Testis (tissue), 3 donors: ENCODE data around the gene RFX7. TPM values are rescaled to one million over a fixed set of nuclear protein-coding genes. Genes with fewer than 3 reads are reported as not detected.

ENCODE experiments used
- DNase-seq: peaks from one replicate; pipeline ENCODE4 v3.0.0-alpha.2; 2019
- H3K27ac ChIP-seq, 2 donors: fragments of 200-600 bp; sonication (generic); one replicate each; pipeline ENCODE4 v1.5.1; 2019
- H3K27me3 ChIP-seq: fragments of 200-600 bp; sonication (generic); one replicate; pipeline ENCODE4 v1.5.1; 2019
- H3K36me3 ChIP-seq: fragments of 200-600 bp; sonication (generic); one replicate; pipeline ENCODE4 v1.5.1; 2017; ENCODE audit warnings: low read depth; ENCODE audit errors: missing control alignments
- H3K4me1 ChIP-seq: fragments of 200-600 bp; sonication (generic); one replicate; pipeline ENCODE4 v1.5.1; 2019
- H3K4me3 ChIP-seq, 2 donors: fragments of 200-600 bp; sonication (generic); one replicate each; pipeline ENCODE4 v1.5.1; 2017 to 2019
- H3K9me3 ChIP-seq: fragments of 200-600 bp; sonication (generic); one replicate; pipeline ENCODE4 v1.5.1; 2017
- POLR2A ChIP-seq: fragments of 450-650 bp; IDR thresholded peaks from one replicate; pipeline ENCODE4 v1.6.1; 2017; ENCODE audit warnings: antibody characterized with exemption, mild to moderate bottlenecking, moderate library complexity
- WGBS, 2 donors: methylation state at CpG; one replicate each; pipeline ENCODE4 v1.1.5; 2018; 5-methylcytosine and 5-hydroxymethylcytosine counted together
- intact Hi-C: fragments of 100-400 bp; cut with DNase I; formaldehyde crosslinking; loops from one replicate; pipeline ENCODE4 v1.15.1; 2023; ENCODE audit warnings: low total_unique reads
- polyA plus RNA-seq: library from polyadenylated mRNA; stranded (reverse); fragments of 350-450 nt; fragmentation: Illumina TruSeq; extraction: RNeasy Lipid Tissue Mini Kit (QIAGEN cat#74804); gene quantifications from one replicate; pipeline ENCODE4 v1.2.3, GENCODE V29; 2014; ENCODE audit warnings: low read depth, low replicate concordance; ENCODE audit not compliant: insufficient read depth
- total RNA-seq, 2 donors: library from RNA; depleted of rRNA; stranded (reverse); fragments of >200 nt; gene quantifications; one replicate each; pipeline ENCODE4 v1.2.3, GENCODE V29; 2016
- TF ChIP-seq, protein P1 (sequence below), 3 experiments: fragments of 450-650 bp in 2 of 3; fragments of 200-600 bp in 1 of 3; sonication (generic) in 1 of 3; IDR thresholded peaks; one replicate each; pipeline ENCODE4 v1.5.1; 2016 to 2019; ENCODE audit warnings: antibody characterized with exemption in 3 of 3, mild to moderate bottlenecking in 2 of 3, moderate library complexity in 1 of 3

Gene RFX7
- total and polyA plus RNA-seq, 3 donors from 2014 or later = 17.5 to 21.6 (median 19.7) TPM

DNA sequence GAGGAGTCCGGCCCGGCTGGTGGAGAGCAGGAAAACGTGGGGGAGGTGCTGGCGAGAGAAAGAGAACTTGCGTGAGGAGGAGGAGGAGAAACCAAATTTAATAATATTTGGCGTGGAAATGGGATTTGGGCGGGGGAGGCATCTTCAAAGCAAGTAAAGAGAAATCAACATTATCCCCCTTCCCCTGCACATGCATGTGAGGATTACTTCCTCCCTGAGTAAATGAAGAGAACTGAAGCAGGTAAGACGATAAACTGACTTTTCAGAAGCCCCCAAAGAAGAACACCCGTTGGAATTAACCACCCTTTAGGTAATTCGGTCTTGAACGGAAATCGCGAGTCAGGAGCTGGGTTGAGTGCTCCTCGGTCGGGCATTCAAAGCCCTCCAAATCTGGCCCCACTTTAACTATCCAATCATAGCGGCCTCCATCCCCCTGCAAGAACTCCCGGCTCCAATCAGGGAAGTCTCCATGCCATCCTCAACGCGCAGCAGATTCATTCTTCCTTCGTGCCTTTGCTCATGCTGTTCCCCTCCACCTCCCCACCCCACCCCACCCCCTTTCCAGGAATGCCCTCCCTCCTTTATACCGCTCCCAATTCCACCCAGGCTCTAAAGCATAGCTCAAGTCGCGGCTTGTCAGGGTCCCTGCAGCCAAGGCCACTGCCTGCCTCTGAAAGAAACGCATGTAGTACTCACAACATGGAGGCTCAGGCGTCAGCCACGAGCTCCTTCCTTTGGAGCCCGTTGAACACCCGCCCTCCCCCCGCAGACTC is 545 bp upstream of the RFX7 start:
- Histone ChIP-seq H3K36me3 (no peaks in the 10 kb centered on the region), H3K9me3 (no peaks in the 10 kb centered on the region), H3K27ac (peak overlapping the region; percentile 49 to 89), H3K4me1 (peaks cover 17% of the 10 kb centered on the region), H3K27me3 (no peaks in the 10 kb centered on the region), H3K4me3 (peak overlapping the region; percentile 88 to 94)
- TF ChIP-seq, protein P1, sequence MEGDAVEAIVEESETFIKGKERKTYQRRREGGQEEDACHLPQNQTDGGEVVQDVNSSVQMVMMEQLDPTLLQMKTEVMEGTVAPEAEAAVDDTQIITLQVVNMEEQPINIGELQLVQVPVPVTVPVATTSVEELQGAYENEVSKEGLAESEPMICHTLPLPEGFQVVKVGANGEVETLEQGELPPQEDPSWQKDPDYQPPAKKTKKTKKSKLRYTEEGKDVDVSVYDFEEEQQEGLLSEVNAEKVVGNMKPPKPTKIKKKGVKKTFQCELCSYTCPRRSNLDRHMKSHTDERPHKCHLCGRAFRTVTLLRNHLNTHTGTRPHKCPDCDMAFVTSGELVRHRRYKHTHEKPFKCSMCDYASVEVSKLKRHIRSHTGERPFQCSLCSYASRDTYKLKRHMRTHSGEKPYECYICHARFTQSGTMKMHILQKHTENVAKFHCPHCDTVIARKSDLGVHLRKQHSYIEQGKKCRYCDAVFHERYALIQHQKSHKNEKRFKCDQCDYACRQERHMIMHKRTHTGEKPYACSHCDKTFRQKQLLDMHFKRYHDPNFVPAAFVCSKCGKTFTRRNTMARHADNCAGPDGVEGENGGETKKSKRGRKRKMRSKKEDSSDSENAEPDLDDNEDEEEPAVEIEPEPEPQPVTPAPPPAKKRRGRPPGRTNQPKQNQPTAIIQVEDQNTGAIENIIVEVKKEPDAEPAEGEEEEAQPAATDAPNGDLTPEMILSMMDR (IDR thresholded peaks at IDR 0.05) = no peak
- TF ChIP-seq POLR2A = no peak
- WGBS, 2 donors = 0 to 1% methylated on average over 29 of the region's 29 CpGs
- DNase-seq = peak; percentile 77
- intact Hi-C loops = no loop called here

DNA sequence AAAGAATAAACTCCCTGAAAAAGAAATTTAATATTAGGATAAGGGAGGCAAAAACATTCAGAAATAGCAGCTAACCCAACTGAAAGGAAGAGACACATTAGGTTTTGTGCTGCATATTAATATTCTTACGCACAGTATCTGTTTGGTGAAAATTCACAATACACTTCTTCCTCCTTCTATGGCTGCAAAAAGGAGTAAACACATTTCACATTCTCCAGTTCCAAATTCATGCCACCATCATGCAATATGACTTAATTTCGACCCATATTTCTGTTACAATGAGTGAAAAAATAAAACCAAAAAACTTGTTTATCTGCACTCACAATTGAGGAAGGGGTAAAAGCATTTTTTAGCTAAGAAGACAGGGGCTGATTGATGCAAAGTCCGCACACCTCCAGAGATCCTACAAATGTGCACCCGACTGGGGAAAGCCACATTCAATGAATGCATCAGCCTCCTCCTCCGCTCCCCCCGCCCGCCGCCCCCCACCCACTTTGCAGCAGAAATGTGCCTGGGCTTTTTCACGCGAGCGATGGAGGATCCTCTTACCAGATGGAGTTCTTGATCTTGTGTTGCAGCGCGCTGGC is 1.0 kb downstream of the RFX7 start:
- Histone ChIP-seq H3K4me3 (peak overlapping the region; percentile 88 to 94), H3K9me3 (no peaks in the 10 kb centered on the region), H3K4me1 (peaks cover 17% of the 10 kb centered on the region), H3K27ac (peak overlapping the region; percentile 89 to 95), H3K36me3 (no peaks in the 10 kb centered on the region), H3K27me3 (no peaks in the 10 kb centered on the region)
- 0 to 1% methylated on average over 5 to 13 of the region's 13 CpGs for WGBS, 2 donors
- TF ChIP-seq POLR2A = no peak
- TF ChIP-seq, protein P1 (IDR thresholded peaks at IDR 0.05) = no peak
- DNase-seq = no peak
- intact Hi-C loops = no loop called here

DNA sequence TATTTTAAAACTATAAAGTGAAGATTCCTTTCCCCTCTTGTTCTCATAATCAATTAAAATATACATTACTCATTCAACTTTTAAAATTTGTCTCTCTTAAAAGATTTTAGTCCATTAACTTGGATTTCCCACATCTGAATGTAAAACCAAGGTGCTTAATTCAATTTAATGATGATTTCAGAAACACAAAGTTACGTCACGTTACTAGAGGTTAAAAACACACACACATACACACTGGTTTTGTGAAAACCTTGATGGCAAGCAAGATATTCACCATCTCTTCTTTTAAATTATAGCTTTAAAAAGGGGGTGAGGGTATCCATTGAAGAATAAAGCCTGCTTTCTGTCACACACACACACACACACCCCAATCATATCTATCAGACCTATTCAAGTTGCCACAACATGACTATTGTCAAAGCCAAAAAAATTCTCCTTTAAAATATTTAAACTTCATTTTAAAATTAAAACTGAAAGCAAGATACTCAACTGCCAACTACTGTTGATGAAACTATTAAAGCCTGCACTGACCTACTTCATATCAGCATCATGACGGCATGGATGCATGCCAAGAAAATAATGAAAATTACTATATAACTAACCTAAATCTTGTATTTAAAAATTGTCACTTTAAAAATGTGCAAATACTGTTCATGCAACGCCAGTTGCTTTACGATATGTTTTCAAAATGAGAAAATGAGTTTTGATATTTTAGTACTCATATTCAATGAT is 2.1 kb downstream of the RFX7 start:
- intact Hi-C loops = no loop called here
- no peak for DNase-seq
- H3K27me3 ChIP-seq = no peaks in the 10 kb centered on the region
- no peak overlapping the region for H3K27ac ChIP-seq
- WGBS, 2 donors = 33 to 43% methylated on average over 5 of the region's 5 CpGs
- no peak overlapping the region for H3K4me3 ChIP-seq
- H3K9me3 ChIP-seq = no peaks in the 10 kb centered on the region
- TF ChIP-seq, protein P1 (IDR thresholded peaks at IDR 0.05) = no peak
- no peak for TF ChIP-seq POLR2A
- no peaks in the 10 kb centered on the region for H3K36me3 ChIP-seq
- H3K4me1 ChIP-seq = peaks cover 17% of the 10 kb centered on the region

DNA sequence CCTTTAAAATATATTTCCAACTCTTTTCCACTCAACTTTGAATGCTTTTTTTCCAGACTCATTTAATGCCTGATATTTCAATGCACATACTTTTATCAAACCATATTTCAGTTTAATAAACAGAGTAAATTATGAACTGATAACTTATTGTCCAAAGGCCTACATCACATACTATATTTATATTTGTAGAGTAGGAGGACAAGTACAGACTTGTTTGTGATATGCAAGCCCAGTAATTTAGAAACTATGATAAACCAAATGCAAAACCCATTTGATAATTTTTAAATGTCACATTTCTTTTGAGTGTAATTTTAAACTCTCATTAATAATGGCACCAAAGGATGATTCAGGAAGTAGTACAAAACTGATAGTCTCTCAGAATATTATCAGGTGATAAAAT is 3.3 kb downstream of the RFX7 start:
- Histone ChIP-seq H3K27ac (no peak overlapping the region), H3K9me3 (no peaks in the 10 kb centered on the region), H3K4me1 (peaks cover 13% of the 10 kb centered on the region), H3K27me3 (no peaks in the 10 kb centered on the region), H3K4me3 (no peak overlapping the region), H3K36me3 (no peaks in the 10 kb centered on the region)
- intact Hi-C loops = no loop called here
- no peak for DNase-seq
- no peak for TF ChIP-seq POLR2A
- TF ChIP-seq, protein P1 (IDR thresholded peaks at IDR 0.05) = no peak
